ENCODE measurements around the gene FAM227A.
"Not testable (repeated sequence)": the region's sequence is repeated elsewhere in the genome, so short reads cannot be mapped to it uniquely, and the experiment has no call there.

FAM227A gene

DNA sequence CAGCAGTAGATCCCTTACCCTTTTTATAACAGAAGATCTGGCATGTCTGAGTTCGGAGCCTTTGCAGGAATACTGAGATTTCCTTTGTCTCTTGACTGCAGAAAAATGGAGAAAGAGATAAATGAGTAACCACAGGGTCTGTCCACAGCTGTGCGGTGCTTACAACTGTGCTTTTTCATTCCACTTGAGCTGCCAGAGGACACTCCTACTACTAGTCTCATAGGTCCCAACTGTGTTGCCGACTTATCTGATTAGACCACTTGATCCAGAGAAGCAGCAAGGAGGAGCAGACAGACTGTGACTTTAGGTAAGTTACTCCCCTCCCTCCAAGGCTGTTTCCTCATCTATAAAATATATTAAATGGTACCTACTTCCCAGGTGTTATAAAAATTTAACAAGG, 17.5 kb downstream of the FAM227A start:
- no peak overlapping the region for H3K9ac ChIP-seq (ENCODE audit: low read depth in 1 of 2, low read length in 2 of 2)

DNA sequence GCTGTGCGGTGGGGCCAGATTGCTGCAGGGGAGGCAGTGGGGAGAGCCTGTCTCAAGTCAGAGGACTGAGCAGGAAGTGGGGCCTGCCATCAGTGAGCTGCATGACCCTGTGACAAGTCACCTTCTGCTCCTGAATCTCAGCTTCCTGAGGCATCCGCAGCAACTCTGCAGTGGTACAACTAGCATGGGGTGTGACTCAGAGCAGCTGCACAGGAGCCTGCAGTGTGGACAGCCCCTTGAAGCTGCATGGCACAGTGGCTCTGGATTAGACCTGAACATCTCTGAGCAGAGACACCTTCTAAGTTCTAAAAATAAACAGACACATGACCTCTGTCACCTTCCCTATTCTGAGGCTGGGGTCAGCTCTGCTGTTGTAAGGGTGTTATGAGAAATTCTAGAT, 18.0 kb downstream of the FAM227A start:
- Histone ChIP-seq H3K9ac (ENCODE audit: low read depth in 1 of 2, low read length in 2 of 2) (no peak overlapping the region), H3K36me3 (ENCODE audit: control insufficient read depth in 1 of 2, insufficient read depth in 2 of 2, low read length in 2 of 2) (no peaks in the 10 kb centered on the region), H3K9me3 (ENCODE audit: control insufficient read depth in 1 of 2, low read length in 2 of 2) (no peaks in the 10 kb centered on the region), H3K27me3 (ENCODE audit: control insufficient read depth in 1 of 2, insufficient read depth in 2 of 2, low read length in 2 of 2) (no peaks in the 10 kb centered on the region), H3K4me1 (ENCODE audit: control insufficient read depth in 1 of 2, insufficient read depth in 2 of 2, low read length in 2 of 2) (no peaks in the 10 kb centered on the region), H3K4me3 (ENCODE audit: low read depth in 1 of 2, low read length in 2 of 2) (no peak overlapping the region), H3K27ac (ENCODE audit: low read depth, low read length) (no peak overlapping the region)

More for the DNA sequence above, 17.5 kb downstream of the FAM227A start:
- Histone ChIP-seq H3K4me1 (ENCODE audit: control insufficient read depth in 1 of 2, insufficient read depth in 2 of 2, low read length in 2 of 2) (no peaks in the 10 kb centered on the region), H3K27me3 (ENCODE audit: control insufficient read depth in 1 of 2, insufficient read depth in 2 of 2, low read length in 2 of 2) (no peaks in the 10 kb centered on the region), H3K36me3 (ENCODE audit: control insufficient read depth in 1 of 2, insufficient read depth in 2 of 2, low read length in 2 of 2) (no peaks in the 10 kb centered on the region), H3K27ac (ENCODE audit: low read depth, low read length) (no peak overlapping the region), H3K9me3 (ENCODE audit: control insufficient read depth in 1 of 2, low read length in 2 of 2) (no peaks in the 10 kb centered on the region), H3K4me3 (ENCODE audit: low read depth in 1 of 2, low read length in 2 of 2) (no peak overlapping the region)

- no peak overlapping the region for H3K4me3 ChIP-seq (ENCODE audit: low read depth in 1 of 2, low read length in 2 of 2)
- no peaks in the 10 kb centered on the region for H3K27me3 ChIP-seq (ENCODE audit: control insufficient read depth in 1 of 2, insufficient read depth in 2 of 2, low read length in 2 of 2)
Measured at GRCh38 chr22:38632528-38632927, 23.7 kb downstream of the FAM227A start.

DNA sequence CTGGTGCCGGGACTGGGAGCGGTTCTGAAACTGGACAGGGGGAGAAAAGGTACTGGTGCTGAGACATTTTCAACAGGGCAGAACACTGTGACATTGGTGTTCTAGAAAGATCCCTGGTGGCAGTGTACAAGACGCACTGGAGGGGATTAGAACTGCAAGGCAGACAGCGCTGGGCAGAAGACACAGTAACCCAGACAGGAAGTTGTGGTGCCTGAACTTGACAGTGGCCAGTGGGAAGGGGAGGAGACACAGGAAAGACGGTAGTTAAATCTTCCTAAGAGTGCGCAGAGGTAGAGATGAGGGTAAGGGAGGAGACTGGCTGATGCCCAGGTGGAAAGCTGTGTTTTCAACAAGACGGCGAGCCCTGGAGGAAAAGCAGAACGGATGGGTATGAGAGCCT, 24.5 kb downstream of the FAM227A start:
- no peaks in the 10 kb centered on the region for H3K27me3 ChIP-seq (ENCODE audit: control insufficient read depth in 1 of 2, insufficient read depth in 2 of 2, low read length in 2 of 2)
- H3K9ac ChIP-seq (ENCODE audit: low read depth in 1 of 2, low read length in 2 of 2): no peak overlapping the region
- no peak overlapping the region for H3K4me3 ChIP-seq (ENCODE audit: low read depth in 1 of 2, low read length in 2 of 2)
- no peaks in the 10 kb centered on the region for H3K4me1 ChIP-seq (ENCODE audit: control insufficient read depth in 1 of 2, insufficient read depth in 2 of 2, low read length in 2 of 2)
- H3K9me3 ChIP-seq (ENCODE audit: control insufficient read depth in 1 of 2, low read length in 2 of 2): no peaks in the 10 kb centered on the region
- H3K27ac ChIP-seq (ENCODE audit: low read depth, low read length): no peak overlapping the region
- H3K36me3 ChIP-seq (ENCODE audit: control insufficient read depth in 1 of 2, insufficient read depth in 2 of 2, low read length in 2 of 2): no peaks in the 10 kb centered on the region

More at GRCh38 chr22:38632528-38632927, 23.7 kb downstream of the FAM227A start:
- Histone ChIP-seq H3K36me3 (ENCODE audit: control insufficient read depth in 1 of 2, insufficient read depth in 2 of 2, low read length in 2 of 2) (no peaks in the 10 kb centered on the region), H3K4me1 (ENCODE audit: control insufficient read depth in 1 of 2, insufficient read depth in 2 of 2, low read length in 2 of 2) (no peaks in the 10 kb centered on the region), H3K9ac (ENCODE audit: low read depth in 1 of 2, low read length in 2 of 2) (no peak overlapping the region), H3K9me3 (ENCODE audit: control insufficient read depth in 1 of 2, low read length in 2 of 2) (no peaks in the 10 kb centered on the region), H3K27ac (ENCODE audit: low read depth, low read length) (no peak overlapping the region)

- no peaks in the 10 kb centered on the region for H3K27me3 ChIP-seq (ENCODE audit: control insufficient read depth in 1 of 2, insufficient read depth in 2 of 2, low read length in 2 of 2)
- no peaks in the 10 kb centered on the region for H3K4me1 ChIP-seq (ENCODE audit: control insufficient read depth in 1 of 2, insufficient read depth in 2 of 2, low read length in 2 of 2)
- H3K9me3 ChIP-seq (ENCODE audit: control insufficient read depth in 1 of 2, low read length in 2 of 2): no peaks in the 10 kb centered on the region
- no peak overlapping the region for H3K9ac ChIP-seq (ENCODE audit: low read depth in 1 of 2, low read length in 2 of 2)
- no peaks in the 10 kb centered on the region for H3K36me3 ChIP-seq (ENCODE audit: control insufficient read depth in 1 of 2, insufficient read depth in 2 of 2, low read length in 2 of 2)
- no peak overlapping the region for H3K27ac ChIP-seq (ENCODE audit: low read depth, low read length)
- H3K4me3 ChIP-seq (ENCODE audit: low read depth in 1 of 2, low read length in 2 of 2): no peak overlapping the region
Measured at GRCh38 chr22:38629108-38629507, 27.1 kb downstream of the FAM227A start.

DNA sequence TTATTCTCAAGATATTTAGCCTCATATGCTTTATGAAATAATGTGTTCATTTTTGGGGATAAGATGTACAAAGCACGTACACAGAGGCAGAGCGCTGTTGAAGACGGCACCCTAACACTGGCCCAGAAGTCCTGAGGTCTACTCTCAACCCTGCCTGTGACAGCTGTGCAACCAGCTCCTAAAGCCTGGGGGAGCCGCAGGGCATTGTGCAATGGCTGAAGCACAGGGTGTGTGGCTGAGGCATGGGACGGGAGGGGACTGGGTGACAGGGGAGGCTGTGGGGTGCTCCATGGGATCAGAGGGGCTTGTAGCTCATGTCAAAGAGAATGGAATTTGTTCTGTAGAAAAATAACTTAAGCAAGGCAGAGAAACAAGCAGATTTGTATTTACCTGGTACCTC, 27.7 kb downstream of the FAM227A start:
- H3K4me3 ChIP-seq (ENCODE audit: low read depth in 1 of 2, low read length in 2 of 2): no peak overlapping the region
- H3K27me3 ChIP-seq (ENCODE audit: control insufficient read depth in 1 of 2, insufficient read depth in 2 of 2, low read length in 2 of 2): no peaks in the 10 kb centered on the region
- H3K4me1 ChIP-seq (ENCODE audit: control insufficient read depth in 1 of 2, insufficient read depth in 2 of 2, low read length in 2 of 2): no peaks in the 10 kb centered on the region
- no peaks in the 10 kb centered on the region for H3K9me3 ChIP-seq (ENCODE audit: control insufficient read depth in 1 of 2, low read length in 2 of 2)
- no peak overlapping the region for H3K27ac ChIP-seq (ENCODE audit: low read depth, low read length)
- H3K36me3 ChIP-seq (ENCODE audit: control insufficient read depth in 1 of 2, insufficient read depth in 2 of 2, low read length in 2 of 2): no peaks in the 10 kb centered on the region
- H3K9ac ChIP-seq (ENCODE audit: low read depth in 1 of 2, low read length in 2 of 2): no peak overlapping the region

- no peaks in the 10 kb centered on the region for H3K9me3 ChIP-seq (ENCODE audit: control insufficient read depth in 1 of 2, low read length in 2 of 2)
- H3K9ac ChIP-seq (ENCODE audit: low read depth in 1 of 2, low read length in 2 of 2): no peak overlapping the region
- no peaks in the 10 kb centered on the region for H3K27me3 ChIP-seq (ENCODE audit: control insufficient read depth in 1 of 2, insufficient read depth in 2 of 2, low read length in 2 of 2)
- H3K4me3 ChIP-seq (ENCODE audit: low read depth in 1 of 2, low read length in 2 of 2): no peak overlapping the region
- H3K4me1 ChIP-seq (ENCODE audit: control insufficient read depth in 1 of 2, insufficient read depth in 2 of 2, low read length in 2 of 2): no peaks in the 10 kb centered on the region
- no peaks in the 10 kb centered on the region for H3K36me3 ChIP-seq (ENCODE audit: control insufficient read depth in 1 of 2, insufficient read depth in 2 of 2, low read length in 2 of 2)
- H3K27ac ChIP-seq (ENCODE audit: low read depth, low read length): no peak overlapping the region
Measured at GRCh38 chr22:38623351-38623750, 32.8 kb downstream of the FAM227A start.

DNA sequence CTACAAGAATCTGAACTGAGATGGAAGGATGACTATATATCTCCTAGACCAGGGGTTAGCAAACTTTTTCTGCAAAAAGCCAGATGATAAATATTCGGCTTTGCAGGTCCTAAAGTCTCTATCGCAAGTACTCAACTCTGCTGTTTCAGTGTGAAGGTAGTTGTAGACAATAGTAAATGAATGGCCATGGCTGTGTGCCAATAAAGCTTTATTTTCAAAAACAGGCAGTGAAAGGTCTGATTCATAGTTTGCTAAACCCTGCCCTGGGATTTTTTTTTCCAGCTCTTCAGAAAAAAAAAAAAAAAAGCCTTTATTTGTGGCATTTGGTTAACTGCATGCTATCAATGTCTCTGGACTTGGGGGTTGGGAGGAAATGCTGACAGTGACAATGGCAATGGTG, 37.5 kb downstream of the FAM227A start:
- Histone ChIP-seq H3K9me3 (ENCODE audit: control insufficient read depth in 1 of 2, low read length in 2 of 2) (no peaks in the 10 kb centered on the region), H3K27me3 (ENCODE audit: control insufficient read depth in 1 of 2, insufficient read depth in 2 of 2, low read length in 2 of 2) (no peaks in the 10 kb centered on the region), H3K4me3 (ENCODE audit: low read depth in 1 of 2, low read length in 2 of 2) (no peak overlapping the region), H3K36me3 (ENCODE audit: control insufficient read depth in 1 of 2, insufficient read depth in 2 of 2, low read length in 2 of 2) (no peaks in the 10 kb centered on the region), H3K4me1 (ENCODE audit: control insufficient read depth in 1 of 2, insufficient read depth in 2 of 2, low read length in 2 of 2) (no peaks in the 10 kb centered on the region), H3K27ac (ENCODE audit: low read depth, low read length) (no peak overlapping the region), H3K9ac (ENCODE audit: low read depth in 1 of 2, low read length in 2 of 2) (no peak overlapping the region)

DNA sequence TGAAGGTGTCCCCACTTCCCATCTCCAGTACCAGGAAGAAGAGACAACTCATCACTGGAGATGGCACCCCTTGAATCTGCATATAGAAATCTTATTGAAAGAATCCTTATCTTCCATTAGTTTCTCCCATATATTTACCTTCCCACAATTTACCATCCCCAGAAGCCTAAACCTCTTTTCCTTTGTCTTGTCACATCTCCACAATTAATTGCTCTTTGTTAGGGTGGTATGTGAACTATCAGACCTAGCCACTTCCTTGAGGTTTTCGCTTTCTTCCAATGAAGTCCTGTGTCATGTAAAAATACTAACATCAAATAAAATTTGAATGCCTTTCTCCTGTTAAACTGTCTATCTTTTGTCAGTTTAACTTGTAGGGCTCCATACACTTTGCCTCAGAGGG, 37.9 kb downstream of the FAM227A start:
- Histone ChIP-seq H3K9me3 (ENCODE audit: control insufficient read depth in 1 of 2, low read length in 2 of 2) (no peaks in the 10 kb centered on the region), H3K4me3 (ENCODE audit: low read depth in 1 of 2, low read length in 2 of 2) (no peak overlapping the region), H3K4me1 (ENCODE audit: control insufficient read depth in 1 of 2, insufficient read depth in 2 of 2, low read length in 2 of 2) (no peaks in the 10 kb centered on the region), H3K36me3 (ENCODE audit: control insufficient read depth in 1 of 2, insufficient read depth in 2 of 2, low read length in 2 of 2) (no peaks in the 10 kb centered on the region), H3K27ac (ENCODE audit: low read depth, low read length) (no peak overlapping the region), H3K9ac (ENCODE audit: low read depth in 1 of 2, low read length in 2 of 2) (no peak overlapping the region), H3K27me3 (ENCODE audit: control insufficient read depth in 1 of 2, insufficient read depth in 2 of 2, low read length in 2 of 2) (no peaks in the 10 kb centered on the region)

DNA sequence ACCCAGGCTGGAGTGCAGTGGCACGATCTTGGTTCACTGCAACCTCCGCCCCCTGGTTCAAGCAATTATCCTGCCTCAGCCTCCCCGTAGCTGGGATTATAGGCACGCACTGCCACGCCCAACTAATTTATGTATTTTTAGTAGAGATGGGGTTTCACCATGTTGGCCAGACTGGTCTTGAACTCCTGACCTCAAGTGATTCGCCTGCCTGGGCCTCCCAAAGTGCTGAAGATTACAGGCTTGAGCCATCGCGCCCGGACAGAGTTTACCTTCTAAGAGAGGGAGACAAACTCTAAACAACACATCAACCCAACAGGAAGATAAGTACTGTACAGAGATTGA, 41.2 kb downstream of the FAM227A start:
- H3K27me3 ChIP-seq (ENCODE audit: control insufficient read depth in 1 of 2, insufficient read depth in 2 of 2, low read length in 2 of 2); H3K4me3 ChIP-seq (ENCODE audit: low read depth in 1 of 2, low read length in 2 of 2); H3K9me3 ChIP-seq (ENCODE audit: control insufficient read depth in 1 of 2, low read length in 2 of 2); H3K27ac ChIP-seq (ENCODE audit: low read depth, low read length); H3K4me1 ChIP-seq (ENCODE audit: control insufficient read depth in 1 of 2, insufficient read depth in 2 of 2, low read length in 2 of 2); H3K9ac ChIP-seq (ENCODE audit: low read depth in 1 of 2, low read length in 2 of 2); H3K36me3 ChIP-seq (ENCODE audit: control insufficient read depth in 1 of 2, insufficient read depth in 2 of 2, low read length in 2 of 2): not testable (repeated sequence)

DNA sequence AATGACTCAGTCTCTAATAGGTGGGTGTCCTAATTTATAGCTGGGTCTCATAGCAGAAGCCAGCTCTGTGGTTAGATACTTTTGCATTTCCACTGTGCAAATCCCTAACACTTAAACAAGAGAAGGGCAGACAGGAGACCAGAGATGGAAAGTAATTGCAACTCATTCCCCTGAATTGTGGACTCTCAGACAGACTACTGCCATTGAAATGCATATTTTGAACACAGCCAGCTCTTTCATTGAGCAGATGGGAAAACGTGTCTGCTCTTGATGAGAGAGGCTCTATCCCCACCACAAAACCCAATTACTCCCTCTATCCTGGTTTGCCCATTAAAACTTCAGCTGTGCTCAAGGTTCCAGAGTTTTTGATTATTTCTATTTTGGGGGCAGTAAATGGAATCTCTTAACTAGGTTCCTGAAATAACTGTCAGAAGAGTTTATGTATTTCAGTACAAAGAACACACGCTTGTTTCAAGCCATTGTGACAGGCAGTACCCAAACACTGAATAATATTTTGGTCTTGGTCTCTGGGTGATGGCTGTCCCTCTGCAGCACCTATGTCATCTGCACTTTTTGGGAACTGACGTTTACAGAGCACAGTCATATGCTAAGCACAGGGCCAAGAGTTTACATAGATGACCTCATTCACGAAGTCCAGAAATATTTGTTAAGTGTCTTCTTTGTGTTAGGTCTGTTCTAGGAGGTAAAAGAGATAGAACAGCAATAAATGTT, 41.7 kb downstream of the FAM227A start:
- Histone ChIP-seq H3K9me3 (ENCODE audit: control insufficient read depth in 1 of 2, low read length in 2 of 2) (no peaks in the 10 kb centered on the region), H3K4me1 (ENCODE audit: control insufficient read depth in 1 of 2, insufficient read depth in 2 of 2, low read length in 2 of 2) (no peaks in the 10 kb centered on the region), H3K4me3 (ENCODE audit: low read depth in 1 of 2, low read length in 2 of 2) (no peak overlapping the region), H3K27ac (ENCODE audit: low read depth, low read length) (no peak overlapping the region), H3K36me3 (ENCODE audit: control insufficient read depth in 1 of 2, insufficient read depth in 2 of 2, low read length in 2 of 2) (no peaks in the 10 kb centered on the region), H3K9ac (ENCODE audit: low read depth in 1 of 2, low read length in 2 of 2) (no peak overlapping the region), H3K27me3 (ENCODE audit: control insufficient read depth in 1 of 2, insufficient read depth in 2 of 2, low read length in 2 of 2) (no peaks in the 10 kb centered on the region)
